ENCODE results near the gene DCAF16.

The DCAF16 gene

DNA sequence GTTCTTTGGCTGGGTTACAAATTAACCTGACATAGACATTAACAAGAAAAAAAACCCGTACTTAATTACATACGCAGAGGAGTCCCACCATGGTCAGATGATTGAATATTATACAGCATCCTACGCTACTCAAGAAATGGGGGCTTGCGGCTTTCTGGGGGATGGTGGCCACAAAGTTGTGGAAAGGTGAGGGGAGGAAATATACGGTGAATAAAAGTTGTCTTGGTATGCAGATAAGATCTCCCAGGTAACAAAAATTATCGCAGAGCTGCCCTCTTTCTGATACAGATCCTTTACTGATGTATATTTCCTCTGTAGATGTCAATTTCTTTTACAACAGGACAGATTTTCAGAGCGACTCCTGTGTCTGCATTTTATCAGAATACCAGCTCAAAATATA, 890 bp downstream of the DCAF16 start:
- H3K4me3 ChIP-seq, result peak overlapping the region; percentile 69
- no peak for DNase-seq (ENCODE audit: low spot score in 2 of 2)
- no peaks in the 10 kb centered on the region for H3K9me3 ChIP-seq
- H3K36me3 ChIP-seq (replicated peaks), result peaks cover 20% of the 10 kb centered on the region
- no peaks in the 10 kb centered on the region for H3K27me3 ChIP-seq (ENCODE audit: low read depth)
- peaks cover 24% of the 10 kb centered on the region for H3K4me1 ChIP-seq
- in situ Hi-C loops (cut with MboI; ENCODE audit: low sequenced_read_pairs), result loop anchor here (25.0 kb wide), 1 partner anchor 222 kb away; the partner anchor contains the start of gene LAP3

DNA sequence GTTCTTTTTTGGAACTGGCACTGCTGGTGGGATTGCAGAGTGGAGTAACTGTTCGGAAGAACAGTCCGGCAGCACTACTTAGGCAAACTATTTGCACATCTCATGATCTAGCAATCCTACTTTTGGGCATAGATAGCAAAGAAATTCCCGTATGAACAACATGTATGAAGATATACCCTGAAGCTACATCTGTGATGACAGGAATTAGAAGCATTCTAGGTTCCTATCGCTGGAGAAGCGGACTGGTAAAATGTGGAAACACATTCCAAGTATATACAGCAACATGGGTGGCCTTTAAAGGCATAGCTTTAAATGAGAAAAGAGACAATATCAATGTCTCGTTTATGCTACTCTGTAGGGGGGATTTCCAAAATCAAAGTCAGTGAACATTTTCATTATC, 3.1 kb downstream of the DCAF16 start:
- Histone ChIP-seq H3K4me3 (peak overlapping the region; percentile 69), H3K4me1 (peaks cover 24% of the 10 kb centered on the region), H3K9me3 (no peaks in the 10 kb centered on the region), H3K27me3 (ENCODE audit: low read depth) (no peaks in the 10 kb centered on the region), H3K36me3 (replicated peaks) (peaks cover 28% of the 10 kb centered on the region)
- DNase-seq (ENCODE audit: low spot score in 2 of 2), result no peak
- in situ Hi-C loops (cut with MboI; ENCODE audit: low sequenced_read_pairs), result loop anchor here (25.0 kb wide), 1 partner anchor 220 kb away; the partner anchor contains the start of gene LAP3

DNA sequence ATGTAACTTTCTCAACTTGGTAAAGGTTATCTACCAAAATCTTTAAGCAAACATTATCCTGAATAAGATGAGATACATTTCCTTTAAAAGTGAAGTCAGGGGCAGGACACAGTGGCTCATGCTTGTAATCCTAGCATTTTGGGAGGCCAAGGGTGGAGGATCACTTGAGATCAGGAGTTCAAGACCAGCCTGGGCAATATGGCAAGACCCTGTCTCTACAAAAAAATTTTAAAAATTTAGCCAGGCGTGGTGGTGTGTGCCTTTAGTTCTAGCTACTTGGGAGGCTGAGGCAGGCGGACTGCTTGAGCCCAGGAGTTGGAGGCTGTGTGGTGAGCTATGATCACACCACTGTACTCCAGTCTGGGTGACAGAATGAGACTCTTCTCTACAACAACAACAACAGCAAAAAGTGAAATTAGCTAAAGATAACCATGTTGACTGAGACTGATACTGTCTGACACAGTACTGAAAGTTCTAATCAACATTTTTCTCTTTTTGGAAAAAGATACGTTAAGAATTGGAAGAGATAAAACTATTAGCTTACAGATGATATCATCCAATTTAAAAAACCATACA, 4.9 kb downstream of the DCAF16 start:
- Histone ChIP-seq H3K4me3 (no peak overlapping the region), H3K36me3 (replicated peaks) (peaks cover 32% of the 10 kb centered on the region), H3K27me3 (ENCODE audit: low read depth) (no peaks in the 10 kb centered on the region), H3K9me3 (no peaks in the 10 kb centered on the region), H3K4me1 (peaks cover 24% of the 10 kb centered on the region)
- no peak for DNase-seq (ENCODE audit: low spot score in 2 of 2)
- in situ Hi-C loops (cut with MboI; ENCODE audit: low sequenced_read_pairs), result loop anchor here (25.0 kb wide), 1 partner anchor 218 kb away; the partner anchor contains the start of gene LAP3

DNA sequence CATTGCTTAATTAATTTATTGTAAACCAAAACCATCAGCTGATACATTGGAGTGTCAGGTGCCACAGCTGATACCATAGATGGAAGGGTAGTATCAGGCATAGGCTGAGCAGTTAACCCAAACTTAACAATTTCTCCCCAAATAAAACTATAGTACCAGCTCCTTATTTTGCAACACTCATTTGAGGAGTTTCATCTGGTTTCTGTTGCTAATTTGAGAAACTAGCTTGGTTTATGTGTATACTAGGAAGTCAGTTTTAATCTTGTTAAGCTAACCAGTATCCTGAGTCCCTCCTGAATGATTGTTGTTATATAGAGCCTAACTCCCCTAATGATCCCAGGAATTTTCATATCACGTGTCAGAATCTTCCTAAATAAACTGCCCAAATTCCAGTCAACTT, 12.7 kb downstream of the DCAF16 start:
- no peaks in the 10 kb centered on the region for H3K4me1 ChIP-seq
- H3K36me3 ChIP-seq (replicated peaks), result peaks cover 25% of the 10 kb centered on the region
- no peak overlapping the region for H3K4me3 ChIP-seq
- no peaks in the 10 kb centered on the region for H3K9me3 ChIP-seq
- no peak for DNase-seq (ENCODE audit: low spot score in 2 of 2)
- in situ Hi-C loops (cut with MboI; ENCODE audit: low sequenced_read_pairs), result no loop called here
- no peaks in the 10 kb centered on the region for H3K27me3 ChIP-seq (ENCODE audit: low read depth)

DNA sequence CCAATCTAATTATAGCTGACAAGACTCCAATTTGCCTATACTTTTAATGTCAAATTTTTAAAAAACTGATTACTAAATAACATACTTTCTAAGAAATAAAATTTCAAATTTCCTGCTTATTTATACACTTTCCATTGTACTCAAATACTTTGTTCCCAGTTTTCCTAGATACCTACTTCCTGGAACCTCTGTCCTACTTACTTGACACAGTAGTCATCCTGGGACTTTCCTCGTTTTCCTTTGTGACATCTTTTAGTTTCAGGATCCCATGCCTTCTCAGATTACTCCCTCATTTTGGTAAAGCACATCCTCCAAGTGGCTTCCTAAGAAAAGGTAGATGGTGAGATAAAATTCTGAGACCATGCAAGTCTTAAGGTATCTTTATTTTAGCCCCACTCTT, 15.8 kb downstream of the DCAF16 start:
- H3K9me3 ChIP-seq, result no peaks in the 10 kb centered on the region
- no peaks in the 10 kb centered on the region for H3K27me3 ChIP-seq (ENCODE audit: low read depth)
- no peak overlapping the region for H3K4me3 ChIP-seq
- H3K4me1 ChIP-seq, result no peaks in the 10 kb centered on the region
- no peak for DNase-seq (ENCODE audit: low spot score in 2 of 2)
- H3K36me3 ChIP-seq (replicated peaks), result peaks cover 15% of the 10 kb centered on the region
- in situ Hi-C loops (cut with MboI; ENCODE audit: low sequenced_read_pairs), result no loop called here

DNA sequence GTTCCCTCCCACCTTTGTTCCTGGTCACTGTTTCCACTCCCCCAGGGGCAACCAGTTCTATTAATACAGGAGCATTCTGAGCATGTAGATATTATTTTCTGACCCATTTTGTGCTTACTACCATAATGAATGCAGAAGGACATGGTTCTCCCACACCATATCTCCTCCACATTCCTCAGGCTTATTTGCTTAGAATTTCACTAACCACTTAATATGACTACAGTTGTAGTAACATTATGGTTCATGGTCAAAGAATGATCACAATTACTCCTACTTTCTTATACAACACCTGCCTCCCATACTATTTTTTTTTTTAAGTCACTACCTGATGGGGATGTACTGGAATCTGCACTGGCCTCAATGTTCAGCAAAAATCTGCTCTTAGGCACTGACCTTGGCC, 21.6 kb downstream of the DCAF16 start:
- 0 out of 2 replicates have a peak, but pooled peaks cover 4% of the 10 kb centered on the region for H3K36me3 ChIP-seq (replicated peaks)
- H3K9me3 ChIP-seq, result no peaks in the 10 kb centered on the region
- DNase-seq (ENCODE audit: low spot score in 2 of 2), result no peak
- H3K27me3 ChIP-seq (ENCODE audit: low read depth), result no peaks in the 10 kb centered on the region
- in situ Hi-C loops (cut with MboI; ENCODE audit: low sequenced_read_pairs), result no loop called here
- H3K4me3 ChIP-seq, result no peak overlapping the region
- no peaks in the 10 kb centered on the region for H3K4me1 ChIP-seq

DNA sequence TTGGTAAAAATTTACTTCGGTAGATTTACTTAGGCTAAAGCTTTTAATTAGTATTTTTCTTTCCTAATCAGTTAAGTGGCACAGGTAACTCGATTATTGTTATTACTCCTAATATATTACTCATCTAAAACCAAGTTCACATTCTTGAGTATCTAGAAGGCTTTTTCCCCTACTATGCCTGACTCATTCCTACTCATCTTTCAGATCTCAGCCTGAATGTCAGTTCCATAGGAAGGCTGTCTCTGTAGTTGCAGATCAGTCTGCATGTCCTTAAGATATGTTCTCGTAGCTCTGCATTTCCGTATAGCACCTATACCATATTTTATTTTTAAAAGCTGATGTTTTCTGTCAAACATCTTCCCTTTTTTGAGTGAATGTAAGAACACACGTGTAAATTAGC, 23.2 kb downstream of the DCAF16 start:
- Histone ChIP-seq H3K4me3 (no peak overlapping the region), H3K4me1 (no peaks in the 10 kb centered on the region), H3K27me3 (ENCODE audit: low read depth) (no peaks in the 10 kb centered on the region), H3K36me3 (replicated peaks) (no peaks in the 10 kb centered on the region), H3K9me3 (no peaks in the 10 kb centered on the region)
- DNase-seq (ENCODE audit: low spot score in 2 of 2), result no peak
- in situ Hi-C loops (cut with MboI; ENCODE audit: low sequenced_read_pairs), result no loop called here

DNA sequence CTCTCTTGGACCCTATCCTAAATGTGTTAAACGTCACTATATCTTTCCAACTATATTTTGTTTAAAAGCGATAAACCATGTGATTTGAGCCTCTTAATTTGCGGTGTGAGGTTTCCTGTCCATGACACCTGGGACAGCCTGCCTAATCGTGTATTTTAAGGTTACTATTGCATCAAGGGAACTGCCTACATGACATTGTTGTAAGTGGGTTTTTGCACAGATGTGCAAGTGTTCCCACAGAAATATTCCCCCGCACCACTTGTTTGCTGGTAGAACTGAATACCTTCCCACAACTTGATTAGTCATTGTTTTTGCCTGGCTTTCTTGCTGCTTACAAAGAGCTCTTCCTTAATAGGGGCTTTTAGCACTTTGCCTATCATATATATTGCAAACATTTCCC, 24.0 kb downstream of the DCAF16 start:
- no peaks in the 10 kb centered on the region for H3K36me3 ChIP-seq (replicated peaks)
- H3K9me3 ChIP-seq, result no peaks in the 10 kb centered on the region
- H3K4me3 ChIP-seq, result no peak overlapping the region
- H3K27me3 ChIP-seq (ENCODE audit: low read depth), result no peaks in the 10 kb centered on the region
- no peak for DNase-seq (ENCODE audit: low spot score in 2 of 2)
- H3K4me1 ChIP-seq, result no peaks in the 10 kb centered on the region
- in situ Hi-C loops (cut with MboI; ENCODE audit: low sequenced_read_pairs), result no loop called here

DNA sequence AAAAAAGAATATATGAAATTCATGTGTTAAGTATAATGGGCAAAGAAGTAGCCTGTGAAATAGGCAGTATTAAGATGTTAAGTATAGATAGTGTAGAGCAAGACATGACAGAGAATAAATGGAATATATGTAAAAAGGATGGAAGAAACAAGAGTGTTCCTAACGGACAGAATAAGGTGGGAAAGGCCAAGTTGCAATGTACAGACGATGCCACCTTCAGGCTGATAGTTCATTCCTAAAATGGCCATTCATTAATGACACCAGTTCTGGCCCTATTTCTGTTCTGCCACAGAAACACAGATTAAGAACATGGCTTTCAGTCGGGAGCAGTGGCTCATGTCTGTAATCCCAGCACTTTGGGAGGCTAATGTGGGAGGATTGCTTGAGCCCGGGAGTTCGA, 24.7 kb downstream of the DCAF16 start:
- H3K9me3 ChIP-seq, result no peaks in the 10 kb centered on the region
- no peak overlapping the region for H3K4me3 ChIP-seq
- no peaks in the 10 kb centered on the region for H3K4me1 ChIP-seq
- H3K36me3 ChIP-seq (replicated peaks), result no peaks in the 10 kb centered on the region
- no peaks in the 10 kb centered on the region for H3K27me3 ChIP-seq (ENCODE audit: low read depth)
- in situ Hi-C loops (cut with MboI; ENCODE audit: low sequenced_read_pairs), result no loop called here
- no peak for DNase-seq (ENCODE audit: low spot score in 2 of 2)

DNA sequence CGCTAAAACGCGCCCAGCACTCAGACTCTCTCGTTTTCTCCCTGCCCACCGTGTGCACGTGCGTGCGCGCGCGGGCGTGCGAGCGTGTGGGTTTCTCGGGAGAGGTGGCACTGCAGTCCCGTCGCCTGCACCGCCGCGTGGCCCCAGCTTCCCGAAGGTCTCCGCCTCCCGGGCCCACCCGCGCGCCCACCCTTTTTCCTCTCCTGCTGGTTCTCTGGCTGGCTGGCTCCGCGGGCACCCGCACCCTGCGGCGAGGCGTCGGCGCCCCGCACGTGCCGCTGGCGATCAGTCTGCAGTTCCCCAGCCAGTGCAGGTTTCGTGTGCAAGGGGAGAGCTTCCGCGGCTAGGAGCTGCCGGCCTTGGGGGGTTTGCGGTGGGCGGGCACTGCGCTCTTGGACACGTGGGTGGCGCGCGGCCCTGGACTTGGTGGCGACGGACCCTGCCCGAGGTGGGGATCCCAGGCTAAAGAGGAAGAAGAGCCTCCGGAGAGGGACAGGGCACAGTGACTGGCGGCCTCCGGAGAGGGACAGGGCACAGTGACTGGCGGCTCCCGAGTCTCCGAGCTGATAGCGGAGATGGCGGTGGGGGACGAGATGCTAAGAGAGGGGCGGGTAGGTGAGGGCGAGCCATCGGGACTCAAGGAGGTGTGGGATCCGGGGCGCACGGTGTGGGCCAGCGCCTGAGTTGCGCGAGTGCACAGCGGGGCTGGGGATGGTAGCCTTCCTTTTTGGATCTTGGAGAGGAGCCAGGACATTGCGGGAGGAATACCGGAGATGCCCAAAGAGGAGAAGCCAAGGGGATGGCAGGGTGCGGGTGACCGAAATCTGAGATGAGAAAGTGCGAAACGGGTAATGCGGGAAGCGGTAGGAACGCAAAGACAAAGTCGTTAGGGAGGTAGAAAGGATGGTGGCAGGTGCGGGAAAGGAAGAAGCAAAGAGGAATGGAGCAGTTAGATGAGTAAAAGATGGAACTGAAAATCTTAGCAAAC, 29.0 kb downstream of the DCAF16 start, which contains the start of gene FAM184B:
FAM184B (minus strand) TSS at position 322 of the 988 bp plus-strand sequence. CDS start 322 bp downstream, outside the sequence.
- Histone ChIP-seq H3K36me3 (replicated peaks) (no peaks in the 10 kb centered on the region), H3K27me3 (ENCODE audit: low read depth) (peaks cover 6% of the 10 kb centered on the region; the same call in 1 of the 2 replicates), H3K4me3 (no peak within 1 kb of the TSS), H3K9me3 (no peaks in the 10 kb centered on the region), H3K4me1 (no peaks in the 10 kb centered on the region)
- in situ Hi-C loops (cut with MboI; ENCODE audit: low sequenced_read_pairs), result no loop called here
- no peak for DNase-seq (ENCODE audit: low spot score in 2 of 2)

DNA sequence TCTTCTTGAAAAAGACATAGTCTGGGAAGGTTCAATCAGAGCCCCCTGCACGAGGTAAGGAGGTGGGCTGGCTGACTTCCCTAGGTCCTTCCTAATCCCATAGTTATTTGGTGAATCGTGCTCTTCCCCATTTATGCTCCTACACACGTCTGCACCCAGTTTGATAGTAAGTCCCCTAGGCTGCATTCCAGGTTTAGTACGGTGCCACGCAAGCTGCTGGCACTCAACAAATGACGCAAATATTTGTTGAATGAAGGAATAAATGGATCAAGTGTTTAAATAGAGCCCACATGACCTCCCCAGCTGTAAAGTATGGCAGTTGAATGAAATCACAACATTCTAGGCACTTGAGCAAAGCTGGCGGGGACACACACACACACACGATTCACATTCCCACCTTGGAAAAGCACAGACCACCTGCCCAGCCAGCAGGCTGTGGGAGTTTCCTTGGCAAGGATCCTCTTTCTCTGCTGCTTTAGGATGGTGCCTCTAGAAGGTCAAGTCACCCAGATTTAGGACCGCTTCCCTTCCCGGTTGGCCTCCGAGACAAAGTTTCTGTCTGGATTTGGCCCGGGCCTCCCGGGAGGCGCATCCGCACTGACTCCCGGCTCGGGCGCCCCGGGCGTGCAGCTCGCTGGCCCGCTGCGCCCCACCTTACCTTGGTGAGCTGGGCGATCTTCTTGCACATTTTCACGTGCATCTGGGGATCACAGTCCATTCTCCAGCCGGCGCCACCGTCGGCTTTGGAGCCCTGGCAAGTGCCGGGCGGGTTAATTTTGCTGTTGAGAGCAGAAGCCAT, 29.9 kb downstream of the DCAF16 start:
- no peak overlapping the region for H3K4me3 ChIP-seq
- H3K4me1 ChIP-seq, result no peaks in the 10 kb centered on the region
- in situ Hi-C loops (cut with MboI; ENCODE audit: low sequenced_read_pairs), result no loop called here
- no peaks in the 10 kb centered on the region for H3K36me3 ChIP-seq (replicated peaks)
- H3K27me3 ChIP-seq (ENCODE audit: low read depth), result peaks cover 6% of the 10 kb centered on the region; the same call in 1 of the 2 replicates
- no peaks in the 10 kb centered on the region for H3K9me3 ChIP-seq
- no peak for DNase-seq (ENCODE audit: low spot score in 2 of 2)

DNA sequence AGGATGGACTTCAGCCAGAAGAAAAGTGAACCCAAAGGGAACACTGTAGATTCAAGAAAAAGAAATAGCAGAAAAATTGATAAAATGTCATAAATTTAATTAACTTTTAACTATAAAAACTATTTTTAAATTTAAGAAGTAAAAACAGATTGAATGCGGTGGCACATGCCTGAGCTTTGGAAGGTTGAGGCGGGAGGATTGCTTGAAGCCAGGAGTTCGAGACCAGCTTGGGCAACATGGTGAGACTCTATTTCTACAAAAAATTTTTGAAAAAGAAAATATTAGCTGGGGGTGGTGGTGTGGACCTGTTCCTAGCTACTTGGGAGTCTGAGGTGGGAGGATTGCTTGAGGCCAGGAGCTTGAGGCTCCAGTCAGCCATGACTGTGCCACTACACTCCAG, 32.1 kb downstream of the DCAF16 start:
- Histone ChIP-seq H3K4me1 (no peaks in the 10 kb centered on the region), H3K36me3 (replicated peaks) (no peaks in the 10 kb centered on the region), H3K4me3 (no peak overlapping the region), H3K27me3 (ENCODE audit: low read depth) (peaks cover 6% of the 10 kb centered on the region; the same call in 1 of the 2 replicates), H3K9me3 (no peaks in the 10 kb centered on the region)
- DNase-seq (ENCODE audit: low spot score in 2 of 2), result no peak
- in situ Hi-C loops (cut with MboI; ENCODE audit: low sequenced_read_pairs), result no loop called here

DNA sequence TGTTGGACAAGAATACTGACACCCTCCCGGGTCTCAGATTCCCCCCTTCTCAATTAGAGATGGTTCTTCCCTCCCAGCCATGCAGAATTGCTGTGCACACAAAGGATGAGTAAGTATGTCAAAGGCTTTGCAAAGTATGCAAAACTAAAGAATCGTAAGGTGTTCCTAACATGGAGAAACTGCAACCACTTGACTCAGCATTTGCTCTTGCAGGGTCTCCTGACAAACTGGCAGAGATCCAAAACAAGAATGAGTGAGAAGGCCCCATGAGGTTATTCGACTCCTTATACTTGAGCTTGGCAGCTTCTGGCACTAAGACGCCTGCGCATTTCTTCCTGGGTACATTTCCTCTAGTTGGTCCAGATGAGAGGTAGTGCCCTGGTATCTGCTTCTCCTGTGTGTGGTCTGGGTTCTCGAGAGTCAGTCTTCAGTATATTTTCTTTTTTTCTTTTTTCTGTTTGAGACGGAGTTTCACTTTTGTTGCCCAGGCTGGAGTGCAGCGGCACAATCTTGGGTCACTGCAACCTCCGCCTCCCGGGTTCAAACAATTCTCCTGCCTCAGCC, 37.3 kb downstream of the DCAF16 start:
- DNase-seq (ENCODE audit: low spot score in 2 of 2), result no peak
- Histone ChIP-seq H3K27me3 (ENCODE audit: low read depth) (no peaks in the 10 kb centered on the region), H3K36me3 (replicated peaks) (no peaks in the 10 kb centered on the region), H3K9me3 (no peaks in the 10 kb centered on the region), H3K4me1 (no peaks in the 10 kb centered on the region), H3K4me3 (no peak overlapping the region)
- in situ Hi-C loops (cut with MboI; ENCODE audit: low sequenced_read_pairs), result no loop called here
